Endometrial microvascular endothelial cells (primary cell): ENCODE data around the gene ACOT12. TPM values are rescaled to one million over a fixed set of nuclear protein-coding genes. Genes with fewer than 3 reads are reported as not detected.
"Not testable (repeated sequence)": the region's sequence is repeated elsewhere in the genome, so short reads cannot be mapped to it uniquely, and the experiment has no call there.

Source experiments
- in situ Hi-C: cut with HindIII; loops from 2 replicates; pipeline ENCODE4 v1.10.0; 2017; ENCODE audit warnings: low sequenced_read_pairs, low pct_unique_long_range_greater_than_20kb; ENCODE audit errors: inconsistent ontology term
- total RNA-seq: library from RNA; depleted of rRNA; stranded (reverse); fragments of >200 nt; gene quantifications from one replicate; pipeline ENCODE4 v1.2.3, GENCODE V29; 2015; ENCODE audit errors: inconsistent ontology term

Gene ACOT12
- total RNA-seq, 1 donor from 2014 or later = not detected

DNA sequence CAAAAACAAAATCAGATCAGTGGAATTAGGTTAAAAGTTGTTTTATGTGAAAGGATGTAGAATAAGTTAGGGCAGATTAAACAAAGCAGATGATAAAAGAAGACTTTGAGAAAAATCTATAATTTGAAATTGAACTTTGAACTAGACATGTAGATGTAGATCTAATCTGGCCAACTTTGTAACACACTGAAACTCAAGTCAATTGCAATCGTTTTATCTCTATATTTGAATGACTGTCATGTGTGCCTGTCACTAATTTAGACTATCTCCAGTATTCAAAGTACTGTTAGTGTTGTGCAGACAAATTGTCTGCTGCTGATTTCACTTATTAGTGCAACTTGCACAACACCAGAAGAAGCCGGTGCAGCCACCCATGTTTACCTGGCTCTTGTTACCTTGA, 39.8 kb downstream of the ACOT12 start:
- in situ Hi-C loops = no loop called here

DNA sequence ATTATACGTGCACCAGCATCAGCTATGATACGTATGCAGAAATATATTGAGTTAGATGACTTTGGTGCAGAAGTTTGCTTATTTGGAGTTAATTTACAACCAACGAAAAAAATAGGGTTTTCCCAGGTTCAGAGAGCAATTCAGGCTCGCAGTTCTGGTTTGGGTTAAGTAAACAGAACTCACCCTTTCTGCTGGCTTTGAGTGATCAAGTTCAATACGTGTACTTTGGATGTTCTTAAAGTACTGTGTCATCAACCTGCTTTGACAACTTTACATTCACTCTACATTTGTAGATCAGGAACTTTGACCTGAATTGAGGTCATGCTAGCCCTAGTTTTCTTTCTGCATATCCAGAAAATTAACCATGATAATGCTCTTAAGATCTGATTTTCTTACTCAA, 40.7 kb downstream of the ACOT12 start:
- in situ Hi-C loops = no loop called here

GRCh38 chr5:81350507-81350906, 43.4 kb downstream of the ACOT12 start:
- in situ Hi-C loops = no loop called here

DNA sequence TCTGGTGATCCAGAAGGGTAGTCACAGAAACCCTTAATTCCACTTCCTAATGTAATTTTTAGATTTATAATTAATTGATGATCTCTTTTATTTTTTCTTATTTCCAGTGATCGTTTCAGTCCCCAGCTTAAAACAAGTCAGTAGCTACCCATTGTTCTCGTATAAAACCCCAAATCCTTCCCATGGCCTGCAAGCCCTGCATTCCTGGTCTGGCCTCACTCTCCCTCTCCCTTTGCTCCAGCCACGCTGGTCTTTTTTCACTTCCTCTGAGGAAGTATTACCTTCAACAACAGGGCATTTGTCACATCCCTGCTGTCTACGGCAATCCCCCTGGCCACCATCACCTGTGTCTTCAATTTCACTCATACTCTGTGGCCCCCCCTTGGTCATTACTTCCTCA, 44.8 kb downstream of the ACOT12 start:
- in situ Hi-C loops = no loop called here

DNA sequence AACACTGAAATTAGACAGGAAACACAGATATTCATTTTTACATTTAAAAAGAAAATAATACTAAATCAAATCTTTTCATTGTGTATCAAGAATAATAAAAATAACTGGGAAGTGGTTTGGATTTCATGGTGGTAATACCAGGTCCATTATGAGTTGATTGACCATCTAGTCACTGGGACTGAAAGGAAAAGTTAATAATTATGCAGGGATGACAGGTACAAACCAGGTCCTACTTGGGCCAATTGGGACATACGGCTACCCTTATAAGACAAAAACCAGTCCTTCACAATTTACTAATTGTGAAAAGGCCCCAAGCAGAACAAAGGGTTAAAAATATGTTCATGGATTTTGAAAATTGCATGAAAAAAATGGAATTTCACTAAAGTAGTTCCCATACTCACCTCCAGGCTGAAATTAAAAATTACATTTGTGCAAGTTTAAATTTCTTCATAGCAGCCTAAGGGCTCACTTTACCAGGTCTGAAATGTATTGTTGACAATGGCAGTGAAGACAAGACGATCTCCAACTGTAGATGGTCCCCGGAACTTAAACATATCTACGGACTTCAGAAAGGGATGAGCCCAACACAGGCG, 48.4 kb downstream of the ACOT12 start:
- in situ Hi-C loops = no loop called here

DNA sequence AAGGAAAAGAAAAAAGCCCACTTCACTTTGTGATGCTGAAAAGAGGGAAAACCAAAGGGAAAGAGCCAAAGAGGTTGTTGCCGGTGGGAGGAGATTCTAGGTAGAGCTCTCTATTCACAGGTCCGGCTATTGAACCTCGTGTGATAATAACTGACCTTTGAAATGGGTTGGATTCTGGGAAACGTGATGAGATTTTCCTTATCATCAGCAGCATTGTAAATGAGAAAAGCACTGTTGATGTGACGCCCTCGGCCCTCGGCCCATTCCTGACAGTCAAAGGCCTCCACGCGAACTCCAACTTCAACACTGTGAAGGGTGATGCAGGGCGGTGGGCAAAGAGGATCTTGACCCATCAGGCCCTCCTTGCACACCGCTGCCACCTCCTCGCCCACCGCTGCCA, 49.2 kb downstream of the ACOT12 start:
- in situ Hi-C loops = no loop called here

GRCh38 chr5:81338213-81338612, 55.7 kb downstream of the ACOT12 start:
- in situ Hi-C loops = not testable (repeated sequence)

DNA sequence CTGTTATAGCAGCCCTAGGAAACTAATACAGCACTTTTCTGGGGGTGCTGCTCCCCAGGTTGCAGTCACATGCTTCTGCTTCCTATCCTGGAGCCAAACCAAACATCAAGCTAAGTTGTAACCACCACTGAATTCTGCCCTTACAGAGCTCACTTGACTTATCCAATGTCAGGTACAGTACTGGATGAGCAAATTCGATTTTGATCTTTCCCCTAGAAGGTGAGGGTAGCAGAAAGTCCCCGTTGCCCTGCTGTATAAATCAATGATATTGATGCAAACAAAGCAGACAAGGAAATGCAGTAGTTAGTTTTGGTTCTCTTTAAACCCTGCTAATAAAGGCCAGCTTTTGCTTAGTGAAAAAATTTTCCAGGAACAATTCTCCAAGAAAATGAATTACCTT, 56.1 kb downstream of the ACOT12 start:
- in situ Hi-C loops = no loop called here

DNA sequence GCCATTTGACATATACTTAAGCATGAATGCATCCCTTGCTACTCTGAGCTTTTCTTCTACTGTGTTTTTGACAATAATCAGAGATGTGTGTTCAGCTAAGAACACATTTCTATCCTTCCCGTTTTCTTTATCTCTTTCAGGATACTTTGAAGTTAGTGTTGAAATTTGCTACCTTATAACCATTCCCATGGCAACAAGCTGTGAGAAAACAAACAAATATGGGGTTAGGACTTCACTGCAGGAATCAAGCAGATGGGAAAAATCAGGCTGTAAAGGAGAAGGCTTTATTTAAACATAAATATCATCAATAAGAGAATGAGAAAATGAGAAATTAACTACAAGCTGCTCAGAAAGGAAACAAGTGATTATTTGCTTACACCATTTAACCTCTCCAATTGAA, 57.4 kb downstream of the ACOT12 start:
- in situ Hi-C loops = no loop called here

DNA sequence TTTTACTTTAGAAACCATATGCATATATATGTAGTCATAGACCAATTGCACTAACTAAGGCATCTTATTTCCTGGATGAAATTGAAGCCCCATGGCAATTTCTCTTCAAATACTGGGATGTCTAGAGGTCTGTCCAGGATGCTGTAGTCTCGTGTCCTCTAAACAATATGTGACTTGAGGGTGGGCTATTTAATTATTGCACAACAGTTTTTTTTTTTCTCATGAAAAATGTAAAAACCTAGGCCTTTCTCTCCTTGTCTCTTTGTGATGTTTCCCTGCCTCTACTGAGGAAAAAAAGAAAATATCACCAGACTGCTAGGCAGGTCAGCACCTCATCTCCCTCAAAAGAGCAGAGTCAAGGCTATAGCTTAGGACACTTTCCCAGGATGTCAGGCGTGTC, 58.0 kb downstream of the ACOT12 start:
- in situ Hi-C loops = no loop called here

- in situ Hi-C loops = no loop called here
Measured at GRCh38 chr5:81334304-81335061, 59.5 kb downstream of the ACOT12 start.

DNA sequence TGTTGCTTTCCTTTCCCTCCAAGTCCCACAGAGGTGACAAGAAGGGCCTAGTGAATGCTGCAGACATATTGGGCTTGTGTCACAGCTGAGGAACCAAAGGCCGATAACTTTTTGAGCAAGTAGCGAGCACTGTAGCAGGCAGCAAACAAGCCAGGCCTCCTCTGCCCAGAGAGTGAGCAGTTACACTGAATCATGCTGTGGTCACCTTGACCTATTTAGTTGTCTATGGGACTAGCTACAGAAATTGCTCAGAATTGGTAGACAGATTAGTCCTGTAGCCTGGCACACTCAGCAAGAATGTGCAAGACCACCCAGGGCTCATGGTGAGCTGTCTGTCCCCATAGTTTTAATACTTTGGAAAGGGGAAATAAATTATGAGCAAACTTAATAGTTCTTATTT, 67.4 kb downstream of the ACOT12 start:
- in situ Hi-C loops = no loop called here

GRCh38 chr5:81317536-81317935, 76.4 kb downstream of the ACOT12 start:
- in situ Hi-C loops = no loop called here

- in situ Hi-C loops = no loop called here
Measured at GRCh38 chr5:81316571-81316970, 77.4 kb downstream of the ACOT12 start.

DNA sequence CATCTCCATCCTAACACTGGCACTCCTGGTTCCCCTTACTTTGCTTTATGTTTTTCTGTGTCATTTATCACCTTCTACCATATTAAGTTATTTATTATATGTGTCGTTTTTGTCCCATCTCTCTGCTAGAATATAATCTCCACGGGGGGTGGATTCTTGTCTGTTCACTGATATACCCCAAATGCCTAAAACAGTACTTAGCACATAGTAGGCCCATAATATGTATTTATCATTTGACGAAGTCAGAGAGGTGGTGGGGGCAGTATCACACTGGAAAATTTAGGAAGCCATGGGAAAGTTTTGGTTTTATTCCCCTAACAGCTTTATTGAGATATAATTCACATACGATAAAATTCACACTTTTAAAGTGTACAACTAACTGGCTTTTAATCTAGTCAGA, 78.1 kb downstream of the ACOT12 start:
- in situ Hi-C loops = no loop called here

- in situ Hi-C loops = no loop called here
Measured at GRCh38 chr5:81315336-81315735, 78.6 kb downstream of the ACOT12 start.

- in situ Hi-C loops = no loop called here
Measured at GRCh38 chr5:81314581-81314980, 79.4 kb downstream of the ACOT12 start.

GRCh38 chr5:81313686-81314085, 80.2 kb downstream of the ACOT12 start:
- in situ Hi-C loops = no loop called here

GRCh38 chr5:81313278-81313677, 80.7 kb downstream of the ACOT12 start:
- in situ Hi-C loops = no loop called here

DNA sequence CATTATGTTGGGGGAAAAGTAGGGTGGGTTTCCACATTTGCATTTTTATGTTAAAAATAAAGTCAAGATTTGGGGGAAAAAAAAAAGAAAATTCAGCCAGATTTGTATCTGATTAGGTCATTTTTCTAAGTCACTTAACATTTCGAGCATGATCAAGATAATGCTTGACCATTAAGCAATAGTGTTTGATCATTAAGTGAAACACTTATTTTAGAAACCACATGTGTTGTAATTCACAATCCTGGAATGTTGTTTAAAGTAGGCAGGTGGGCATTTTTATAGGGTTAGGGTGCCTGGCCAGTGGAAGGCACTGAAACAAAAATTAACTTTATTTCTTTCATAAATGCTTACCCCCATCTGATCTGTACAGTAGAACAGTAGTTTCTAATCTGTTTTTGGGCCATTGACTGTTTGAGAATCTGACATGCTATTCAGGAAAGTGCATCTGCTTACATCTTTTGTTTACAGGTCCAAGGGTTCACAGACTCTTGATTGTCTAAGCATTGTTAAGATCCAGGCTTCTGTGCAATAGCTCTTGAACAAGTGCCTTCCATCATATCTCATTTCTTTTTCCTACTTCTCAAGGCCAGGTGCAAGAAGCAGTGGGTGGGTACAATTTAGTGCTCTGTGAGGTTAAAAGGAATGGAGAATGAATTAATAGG, 83.4 kb downstream of the ACOT12 start:
- in situ Hi-C loops = no loop called here
